GM18873 (cell line): ENCODE data around the gene GALNS.

Experiments used
- ATAC-seq: cut with Tn5 transposase; IDR thresholded peaks from one replicate; pipeline ENCODE4 v1.9.1; 2021; ENCODE audit warnings: mild to moderate bottlenecking, moderate library complexity, moderate number of reproducible peaks; ENCODE audit not compliant: unreplicated experiment, low FRiP score

The GALNS gene

DNA sequence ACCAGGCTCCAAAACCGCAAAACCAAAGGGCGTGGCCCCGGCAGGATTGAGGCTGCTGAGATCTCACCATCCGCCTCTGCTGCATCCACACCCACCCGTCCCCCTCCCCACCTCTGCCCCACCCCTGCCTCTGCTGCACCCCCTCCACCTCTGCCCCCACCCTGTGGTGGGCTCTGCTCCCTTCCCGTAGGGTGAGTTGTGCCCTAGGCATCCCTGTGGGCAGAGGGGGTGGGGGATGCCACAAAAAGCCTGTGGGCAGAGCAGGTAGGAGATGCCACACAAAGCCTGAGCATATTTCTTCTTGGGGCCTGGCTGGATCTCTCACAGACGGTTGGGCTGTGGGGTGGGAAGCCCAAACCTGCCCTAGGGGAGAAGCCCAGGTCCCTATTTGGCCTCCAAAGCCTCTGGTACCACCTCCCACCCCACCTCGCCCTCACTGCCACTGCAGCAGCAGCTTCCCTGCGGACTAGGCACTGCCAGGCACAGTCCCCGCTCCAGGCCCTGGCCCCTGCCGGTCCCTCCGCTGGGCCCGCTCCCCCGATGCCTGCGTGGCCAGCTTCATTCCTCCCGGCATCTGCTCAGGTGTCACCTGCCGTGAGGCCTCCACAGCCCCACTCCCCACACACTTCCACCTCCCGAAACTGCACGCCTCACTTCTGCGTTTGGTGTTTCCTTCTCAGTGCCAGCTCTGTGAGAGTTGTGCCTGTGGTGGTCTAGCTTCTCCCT, 21.0 kb upstream of the GALNS start:
- ATAC-seq: no peak

- ATAC-seq: no peak
Observed at GRCh38 chr16:88876942-88877526, 20.3 kb upstream of the GALNS start.

DNA sequence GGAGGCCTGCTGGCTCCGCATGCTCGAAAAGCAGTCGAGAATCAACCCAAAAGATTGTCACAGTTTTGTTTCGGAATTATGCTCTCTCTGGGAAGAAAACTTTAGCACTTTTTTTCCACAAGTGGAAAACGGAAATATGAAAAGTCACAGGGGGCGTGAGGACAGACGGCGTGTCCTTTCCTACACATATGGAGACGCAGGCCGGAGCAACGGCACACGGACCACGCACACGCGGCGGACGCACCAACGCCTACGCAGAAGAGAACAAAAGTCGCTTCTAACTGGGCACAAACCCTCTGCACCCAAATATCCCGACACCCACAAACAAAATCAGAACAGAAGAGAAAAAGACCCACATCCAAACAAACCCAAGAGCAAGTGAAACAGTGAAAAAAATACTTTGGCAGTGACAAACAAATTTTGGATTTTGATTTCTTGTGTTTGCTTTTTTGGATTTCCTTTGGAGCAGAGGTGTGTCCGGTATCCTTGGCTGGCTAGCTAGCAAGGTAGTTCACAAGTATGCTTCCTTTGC, 19.0 kb upstream of the GALNS start:
- ATAC-seq: no peak

DNA sequence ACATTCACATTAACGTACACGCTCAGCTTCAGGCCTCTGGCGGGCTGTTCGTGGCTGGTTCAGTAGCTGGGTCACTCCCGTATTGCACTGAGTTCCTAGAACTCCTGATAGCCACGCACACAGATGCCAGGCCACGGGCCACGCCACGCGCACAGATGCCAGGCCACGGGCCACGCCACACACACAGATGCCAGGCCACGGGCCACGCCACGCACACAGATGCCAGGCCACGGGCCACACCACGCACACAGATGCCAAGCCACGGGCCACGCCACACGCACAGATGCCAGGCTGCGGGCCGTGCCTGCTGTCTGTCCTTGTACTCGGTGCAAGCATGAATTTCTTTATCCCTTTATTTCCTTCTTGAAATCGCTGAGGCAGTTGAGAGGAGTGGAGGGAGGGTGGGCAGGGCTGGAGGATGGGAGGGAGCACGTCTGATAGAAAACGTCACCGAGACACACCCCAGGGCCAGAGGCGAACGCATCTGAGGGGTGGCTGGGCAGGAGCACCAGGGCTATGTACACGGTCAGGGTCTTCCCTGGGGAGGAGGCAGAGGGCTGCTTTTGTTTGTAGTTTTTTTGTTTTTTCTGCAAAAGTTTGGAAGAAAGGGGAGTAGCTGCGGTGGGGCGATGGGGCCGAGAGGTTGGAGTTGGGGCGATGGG, 18.3 kb upstream of the GALNS start:
- ATAC-seq: no peak

- no peak for ATAC-seq
Observed at GRCh38 chr16:88872650-88873331, 16.0 kb upstream of the GALNS start.

GRCh38 chr16:88871730-88872416, 15.1 kb upstream of the GALNS start:
- no peak for ATAC-seq

GRCh38 chr16:88871349-88871702, 14.6 kb upstream of the GALNS start:
- ATAC-seq: no peak

GRCh38 chr16:88870608-88871348, 14.0 kb upstream of the GALNS start:
- ATAC-seq: no peak

GRCh38 chr16:88869673-88869980, 12.9 kb upstream of the GALNS start:
- ATAC-seq: no peak

DNA sequence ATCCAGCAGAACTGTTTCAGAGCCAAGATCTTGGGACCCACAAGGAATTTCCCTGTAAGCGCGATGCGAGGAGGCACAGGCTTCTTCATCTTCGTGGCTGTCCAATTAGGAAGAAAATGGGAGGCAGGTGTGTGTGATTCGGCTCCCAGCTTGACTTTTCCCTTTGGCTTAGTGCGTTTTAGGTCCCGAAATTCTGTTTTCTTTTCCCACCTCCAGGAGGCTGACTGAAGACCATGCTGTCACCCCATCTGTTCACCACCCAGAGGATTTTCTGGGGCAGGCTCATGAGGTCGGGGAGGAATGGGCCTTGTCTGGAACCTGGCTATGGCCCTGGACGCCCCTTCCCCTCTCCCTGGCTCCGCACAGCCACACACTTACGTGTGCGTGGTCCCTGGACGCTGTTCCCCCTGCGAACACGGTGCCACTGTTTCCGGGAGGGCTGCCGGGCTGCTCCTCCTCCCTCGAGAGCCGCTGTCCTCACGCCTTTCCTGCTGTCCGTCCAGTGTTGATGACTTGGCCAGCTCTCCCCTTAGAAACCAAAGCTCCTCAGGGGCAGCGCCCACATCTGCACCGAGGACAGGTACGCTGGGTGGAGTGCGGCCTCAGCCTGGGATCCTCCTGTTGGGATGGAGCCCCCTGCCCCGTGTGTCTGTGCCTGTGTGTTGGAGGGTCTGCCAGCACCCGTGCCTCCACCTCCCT, 12.4 kb upstream of the GALNS start:
- no peak for ATAC-seq

DNA sequence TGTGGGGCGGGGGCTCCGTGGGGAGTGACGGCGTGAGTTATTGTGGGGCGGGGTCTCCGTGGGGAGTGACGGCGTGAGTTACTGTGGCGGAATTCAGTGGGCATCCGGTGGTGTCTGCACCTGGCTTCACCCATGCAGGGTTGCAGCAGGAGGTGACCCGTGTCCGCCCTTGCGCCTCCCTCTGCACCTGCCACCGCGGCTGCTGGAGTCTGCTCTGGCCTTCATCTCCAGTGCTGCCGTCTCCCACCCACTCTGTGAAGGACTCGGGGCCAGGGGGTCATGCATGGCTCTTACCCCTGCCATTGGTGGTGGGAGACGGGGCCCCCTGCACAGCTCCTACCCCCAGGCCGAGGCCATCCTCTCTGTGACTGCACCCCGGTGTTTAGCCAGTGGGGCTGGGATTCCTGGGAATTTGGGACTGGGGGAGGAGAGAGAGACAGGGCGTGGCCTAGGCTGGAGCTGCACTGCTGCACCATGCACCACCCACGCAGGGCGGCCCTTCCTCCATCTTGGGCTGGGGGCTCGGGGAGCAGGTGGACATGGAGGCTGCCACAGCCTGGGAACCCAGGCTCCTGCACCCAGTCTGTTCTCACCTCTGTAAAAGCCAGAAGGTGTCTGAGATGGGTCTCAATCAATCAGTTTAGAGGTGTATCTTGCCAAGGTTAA, 11.0 kb upstream of the GALNS start:
- no peak for ATAC-seq

GRCh38 chr16:88866151-88866920, 9.6 kb upstream of the GALNS start, which contains the start of gene PABPN1L:
Gene PABPN1L (minus strand): TSS chr16:88866660. CDS start chr16:88866606, 54 bp downstream.
- no peak for ATAC-seq

- no peak for ATAC-seq
Observed at GRCh38 chr16:88865742-88866141, 9.0 kb upstream of the GALNS start.

DNA sequence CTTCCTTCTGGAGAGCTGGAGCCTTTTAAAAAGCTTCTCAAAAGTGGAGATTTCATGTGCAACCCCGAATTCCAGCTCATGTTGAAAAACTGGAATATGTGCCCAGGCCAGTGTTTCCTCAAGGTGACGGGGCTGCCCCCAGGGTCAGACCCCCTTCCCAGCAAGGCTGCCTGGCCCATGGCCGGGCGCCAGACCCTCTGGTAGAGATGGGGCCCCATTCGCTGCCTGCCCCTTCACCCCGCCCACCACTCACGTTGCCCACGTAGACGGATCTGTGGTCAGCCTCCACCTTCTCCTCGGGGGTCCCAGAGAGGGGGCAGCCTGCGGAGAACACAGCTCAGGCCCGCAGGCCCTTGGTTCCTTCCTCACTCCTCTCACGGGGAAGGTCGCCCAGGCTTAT, 8.6 kb upstream of the GALNS start:
- no peak for ATAC-seq

GRCh38 chr16:88864521-88864920, 7.8 kb upstream of the GALNS start:
- ATAC-seq: no peak

GRCh38 chr16:88864099-88864498, 7.4 kb upstream of the GALNS start:
- no peak for ATAC-seq

DNA sequence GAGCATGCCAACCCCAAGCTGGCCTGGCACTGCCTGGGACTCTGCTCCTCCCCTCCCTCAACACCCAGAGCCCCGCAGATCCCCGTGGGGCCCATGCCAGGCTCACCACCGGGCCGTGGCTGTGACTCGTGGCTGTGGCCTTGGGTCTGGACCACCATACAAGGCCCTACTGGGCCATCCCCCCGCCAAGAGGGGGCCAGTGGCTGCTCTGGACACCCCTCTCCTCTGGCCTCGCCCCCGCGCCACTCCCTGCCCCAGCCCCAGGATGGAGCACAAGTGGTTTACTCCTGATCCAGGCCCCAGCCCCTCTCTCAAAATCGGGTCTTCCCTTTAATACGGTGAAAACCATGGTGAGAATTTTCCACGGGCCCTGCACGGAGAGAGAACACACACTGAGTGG, 6.7 kb upstream of the GALNS start:
- no peak for ATAC-seq

GRCh38 chr16:88862968-88863367, 6.2 kb upstream of the GALNS start:
- ATAC-seq: no peak
